GM10266 (cell line): ENCODE measurements around the gene RETREG3.
"Not testable (repeated sequence)": the region's sequence is repeated elsewhere in the genome, so short reads cannot be mapped to it uniquely, and the experiment has no call there.

Experiments
- DNase-seq: peaks from one replicate; pipeline ENCODE4 v3.0.0; 2012; ENCODE audit errors: extremely low spot score
- TF ChIP-seq, protein P1 (sequence below): IDR thresholded peaks from 2 replicates; pipeline ENCODE4 v1.5.1; 2012; ENCODE audit warnings: mild to moderate bottlenecking, low read depth; ENCODE audit not compliant: control insufficient read depth, insufficient read depth; ENCODE audit errors: missing control alignments

RETREG3 gene

GRCh38 chr17:42642336-42642735 is 33.2 kb upstream of the RETREG3 start:
- DNase-seq = no peak
- TF ChIP-seq, protein P1, sequence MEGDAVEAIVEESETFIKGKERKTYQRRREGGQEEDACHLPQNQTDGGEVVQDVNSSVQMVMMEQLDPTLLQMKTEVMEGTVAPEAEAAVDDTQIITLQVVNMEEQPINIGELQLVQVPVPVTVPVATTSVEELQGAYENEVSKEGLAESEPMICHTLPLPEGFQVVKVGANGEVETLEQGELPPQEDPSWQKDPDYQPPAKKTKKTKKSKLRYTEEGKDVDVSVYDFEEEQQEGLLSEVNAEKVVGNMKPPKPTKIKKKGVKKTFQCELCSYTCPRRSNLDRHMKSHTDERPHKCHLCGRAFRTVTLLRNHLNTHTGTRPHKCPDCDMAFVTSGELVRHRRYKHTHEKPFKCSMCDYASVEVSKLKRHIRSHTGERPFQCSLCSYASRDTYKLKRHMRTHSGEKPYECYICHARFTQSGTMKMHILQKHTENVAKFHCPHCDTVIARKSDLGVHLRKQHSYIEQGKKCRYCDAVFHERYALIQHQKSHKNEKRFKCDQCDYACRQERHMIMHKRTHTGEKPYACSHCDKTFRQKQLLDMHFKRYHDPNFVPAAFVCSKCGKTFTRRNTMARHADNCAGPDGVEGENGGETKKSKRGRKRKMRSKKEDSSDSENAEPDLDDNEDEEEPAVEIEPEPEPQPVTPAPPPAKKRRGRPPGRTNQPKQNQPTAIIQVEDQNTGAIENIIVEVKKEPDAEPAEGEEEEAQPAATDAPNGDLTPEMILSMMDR = no peak

DNA sequence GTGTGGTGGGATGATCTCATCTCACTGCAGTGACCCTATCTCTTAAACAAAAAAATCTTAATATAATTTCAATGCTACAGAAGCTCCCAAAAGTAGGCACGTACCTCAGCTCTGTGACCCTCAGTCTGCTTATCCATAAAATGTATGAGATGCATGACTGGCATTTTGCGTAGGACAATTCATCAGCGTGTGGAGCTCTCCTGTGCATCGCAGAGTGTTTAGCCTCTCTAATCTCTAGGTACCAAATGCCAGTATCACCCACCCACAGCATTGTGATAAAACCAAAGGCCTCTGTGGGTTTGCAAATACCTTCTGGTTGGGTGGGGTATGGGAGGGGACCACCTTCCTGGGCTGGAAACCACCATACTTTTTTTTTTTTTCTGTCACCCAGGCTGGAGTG is 30.9 kb upstream of the RETREG3 start:
- TF ChIP-seq, protein P1 = no peak
- no peak for DNase-seq

DNA sequence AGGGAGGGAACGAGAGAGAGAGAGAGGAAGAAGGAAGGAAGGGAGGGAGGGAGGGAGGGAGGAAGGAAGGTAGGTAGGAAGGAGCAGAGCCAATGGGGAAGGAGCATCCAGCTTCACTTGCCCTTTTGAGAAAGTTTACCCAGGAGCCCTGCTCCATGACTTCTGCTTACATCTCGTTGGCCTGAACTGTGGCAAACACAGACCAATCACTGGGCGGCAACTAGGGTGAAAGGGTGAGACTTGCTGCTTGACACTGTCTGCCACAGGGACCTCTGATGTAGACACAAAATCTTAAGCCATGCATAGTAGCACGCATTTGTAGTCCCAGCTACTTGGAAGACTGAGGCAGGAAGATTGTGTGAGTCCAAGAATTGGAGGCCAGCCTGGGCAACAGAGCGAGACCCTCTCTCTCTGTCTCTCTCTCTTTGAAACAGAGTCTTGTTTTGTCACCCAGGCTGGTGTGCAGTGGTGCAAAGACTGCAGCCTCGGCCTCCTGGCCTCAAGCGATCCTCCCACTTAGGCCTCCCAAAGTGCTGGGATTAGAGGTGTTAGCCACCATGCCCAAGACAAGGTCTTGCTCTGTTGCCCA is 30.4 kb upstream of the RETREG3 start:
- DNase-seq = no peak
- TF ChIP-seq, protein P1 = no peak

DNA sequence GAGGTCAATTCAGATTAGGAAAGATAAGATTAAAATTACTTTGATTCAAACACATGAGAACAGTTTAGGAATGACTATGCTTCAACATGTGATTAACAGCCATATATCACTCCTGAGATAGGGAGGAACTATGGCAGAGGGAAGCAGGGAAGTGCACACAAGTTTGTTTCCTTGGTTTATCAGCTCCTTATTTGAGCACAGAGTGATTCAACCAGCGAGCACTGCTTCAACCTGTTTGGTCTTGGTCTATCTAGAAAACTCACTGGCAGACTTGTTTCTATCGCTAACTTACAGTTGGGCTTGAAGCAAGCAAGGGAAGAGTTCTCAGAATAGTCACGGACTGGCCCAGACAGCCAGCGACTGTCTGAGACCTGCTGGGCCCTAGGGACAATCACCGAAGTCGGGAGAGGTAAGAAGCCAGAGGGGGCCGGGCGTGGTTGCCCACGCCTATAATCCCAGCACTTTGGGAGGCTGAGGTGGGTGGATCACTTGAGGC is 23.8 kb upstream of the RETREG3 start:
- DNase-seq = no peak
- TF ChIP-seq, protein P1 = no peak

DNA sequence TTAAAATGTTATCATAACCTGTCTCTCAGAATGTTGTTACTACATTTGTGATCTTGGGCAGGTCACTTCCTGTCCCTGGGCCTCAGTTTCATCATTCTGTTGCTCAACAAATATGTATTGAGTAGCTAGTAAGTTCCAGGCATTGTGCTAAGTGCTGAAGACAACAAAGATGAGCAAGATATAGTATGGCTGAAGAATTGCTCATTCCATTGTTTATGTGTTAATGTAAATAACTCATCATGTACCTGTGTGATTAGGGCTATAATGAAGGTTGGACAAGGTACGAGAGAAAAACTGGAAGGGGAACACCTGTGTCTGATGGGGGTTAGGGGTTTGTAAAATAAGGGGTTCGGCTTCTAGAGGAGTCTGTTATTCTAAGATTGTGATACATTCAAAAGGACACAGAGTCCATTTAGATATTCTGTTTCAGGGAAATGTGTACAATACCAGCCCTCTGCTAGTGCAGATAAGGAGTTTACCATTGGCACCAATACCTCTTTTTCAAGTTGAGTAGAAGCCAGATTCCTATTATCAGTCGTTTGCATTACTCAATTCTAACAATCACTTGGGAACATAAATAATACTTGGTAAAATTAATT is 20.3 kb upstream of the RETREG3 start:
- TF ChIP-seq, protein P1 = no peak
- no peak for DNase-seq

DNA sequence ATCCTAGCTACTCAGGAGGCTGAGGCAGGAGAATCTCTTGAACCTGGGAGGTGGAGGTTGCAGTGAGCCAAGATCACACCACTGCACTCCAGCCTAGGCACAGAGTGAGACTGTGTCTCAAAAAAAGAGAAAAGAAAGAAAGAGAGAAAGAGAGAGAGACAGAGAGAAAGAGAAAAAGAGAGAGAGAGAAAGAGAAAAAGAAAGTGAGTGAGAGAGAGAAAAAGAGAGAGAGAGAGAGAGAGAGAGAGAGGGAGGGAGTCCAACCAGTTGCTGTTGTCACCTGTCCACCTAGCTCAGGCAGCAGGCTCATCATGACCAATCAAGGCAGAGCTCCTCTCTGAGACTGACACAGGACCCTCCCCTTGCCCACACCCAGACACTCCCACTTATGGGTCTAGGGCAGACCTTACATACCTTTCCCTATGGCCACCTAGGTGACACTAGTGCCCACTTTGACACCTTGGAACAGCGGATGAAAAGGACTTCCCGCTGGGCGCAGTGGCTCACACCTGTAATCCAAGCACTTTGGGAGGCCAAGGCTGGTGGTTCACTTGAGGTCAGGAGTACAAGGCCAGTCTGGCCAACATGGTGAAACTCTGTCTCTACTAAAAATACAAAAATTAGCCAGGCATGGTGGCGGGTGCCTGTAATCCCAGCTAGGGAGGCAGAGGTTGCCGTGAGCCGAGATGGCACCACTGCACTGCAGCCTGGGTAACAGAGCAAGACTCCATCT is 18.0 kb upstream of the RETREG3 start:
- not testable (repeated sequence) for DNase-seq

DNA sequence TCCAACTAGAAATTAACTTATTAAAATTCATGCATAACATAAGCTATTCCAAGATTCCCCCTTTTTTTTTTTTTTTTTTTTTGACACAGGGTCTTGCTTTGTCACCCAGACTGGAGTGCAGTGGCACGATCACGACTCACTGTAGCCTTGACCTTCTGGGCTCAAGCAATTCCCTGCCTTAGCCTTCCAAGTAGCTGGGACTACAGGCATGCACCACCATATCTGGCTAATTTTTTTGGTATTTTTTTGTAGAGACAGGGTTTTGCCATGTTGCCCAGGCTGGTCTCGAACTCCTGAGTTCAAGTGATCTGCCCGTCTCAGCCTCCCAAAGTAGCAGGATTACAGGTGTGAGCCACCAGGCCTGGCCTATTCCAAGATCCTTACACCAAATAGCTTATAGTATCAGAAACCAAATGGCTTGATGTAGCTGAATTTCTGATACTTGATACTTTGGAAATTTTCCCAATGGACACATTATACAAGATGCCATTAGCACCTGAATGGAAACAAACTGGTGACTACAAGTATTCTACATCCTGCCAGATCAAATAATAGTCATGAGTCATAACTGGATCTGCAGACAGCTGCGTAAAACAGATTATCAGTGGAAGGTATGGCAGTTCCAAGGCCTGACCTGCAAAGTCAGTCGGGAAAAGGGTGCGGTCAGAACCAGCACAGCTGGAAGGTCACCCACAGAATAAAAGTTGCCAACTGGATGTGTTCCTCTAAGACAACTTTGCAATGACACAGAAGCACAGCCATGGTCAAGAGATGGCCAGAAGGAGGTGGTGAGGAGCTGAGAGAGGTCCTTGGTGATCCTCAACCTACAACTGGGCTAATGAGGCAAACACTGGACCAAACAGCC is 14.8 kb upstream of the RETREG3 start:
- DNase-seq = no peak
- TF ChIP-seq, protein P1 = no peak
